HepG2 (cell line): ENCODE results near the gene TC2N. TPM values are rescaled to one million over a fixed set of nuclear protein-coding genes. Genes with fewer than 3 reads are reported as not detected.

ENCODE experiments used
- ATAC-seq: fragments of 200-7000 bp; cut with Tn5 transposase; 3 replicates; pipeline ENCODE4 v1.9.1; 2020; ENCODE audit warnings: mild to moderate bottlenecking, moderate library complexity
- BruUV-seq: library from RNA; stranded (reverse); fragments of 400-500 nt; replicated peaks from 2 replicates; lab custom pipeline; 2021; lab: Mats Ljungman, UMichigan
- CTCF ChIA-PET: fragments of 300-600 bp; formaldehyde crosslinking; extraction: SDS; loops from one replicate; lab custom pipeline; 2021; ENCODE audit warnings: low total read pairs, inconsistent platforms, low intra/inter-chr PET ratio; lab: Yijun Ruan, JAX
- POLR2A ChIA-PET: fragments of 350-600 bp; sonication (Branson Sonifier 250); formaldehyde crosslinking; loops from one replicate; lab custom pipeline; 2020; ENCODE audit warnings: antibody characterized with exemption, inconsistent platforms; lab: Yijun Ruan, JAX
- DNase-seq: peaks from one replicate; pipeline ENCODE4 v3.0.0-alpha.2; 2015; ENCODE audit warnings: low spot score
- FAIRE-seq: peaks from 3 replicates; lab custom pipeline; 2011; peaks lifted over from hg19 to GRCh38; lab: Jason Lieb, UNC
- H2AFZ ChIP-seq: one replicate; pipeline ENCODE4 v1.6.1; 2011; ENCODE audit warnings: low read length, inconsistent platforms
- H3K27ac ChIP-seq: fragments of 300-600 bp; 3 replicates; pipeline ENCODE4 v1.8.0; 2011; ENCODE audit warnings: mixed run types, mild to moderate bottlenecking, mixed read lengths, low read length, inconsistent platforms; ENCODE audit not compliant: insufficient read depth; ENCODE audit errors: extremely low read length
- H3K27me3 ChIP-seq, 2 experiments: fragments of 200-600 bp in 1 of 2; 2 replicates in 1 of 2; 3 replicates in 1 of 2; pipeline versions ENCODE4 v1.6.0 to v1.8.0; 2011; ENCODE audit warnings: low read length in 2 of 2, mild to moderate bottlenecking in 2 of 2, moderate library complexity in 2 of 2, inconsistent platforms in 1 of 2; ENCODE audit not compliant: insufficient read depth in 2 of 2, control insufficient read depth in 1 of 2
- H3K36me3 ChIP-seq, 2 experiments: fragments of 200-600 bp in 1 of 2; replicated peaks in 1 of 2; 2 replicates in 1 of 2; 3 replicates in 1 of 2; pipeline versions ENCODE4 v1.5.1 to v1.8.0; 2011; ENCODE audit warnings: low read length in 2 of 2, inconsistent platforms in 1 of 2; ENCODE audit not compliant: insufficient read depth in 2 of 2, control insufficient read depth in 1 of 2
- H3K4me1 ChIP-seq: 2 replicates; pipeline ENCODE4 v1.5.1; 2012; ENCODE audit warnings: low read length, inconsistent platforms; ENCODE audit not compliant: insufficient read depth
- H3K4me2 ChIP-seq: 2 replicates; pipeline ENCODE4 v1.6.0; 2011; ENCODE audit warnings: low read depth, low read length, inconsistent platforms
- H3K4me3 ChIP-seq, 3 experiments: fragments of 200-600 bp in 1 of 3; sonication (generic), shearing (Covaris generic) in 1 of 3; replicated peaks in 1 of 3; 2 replicates each; pipeline ENCODE4 v1.5.1; 2011 to 2016; ENCODE audit warnings: low read length in 3 of 3, inconsistent platforms in 2 of 3, low read depth in 2 of 3, mild to moderate bottlenecking in 2 of 3, control low read depth in 1 of 3, mixed read lengths in 1 of 3; ENCODE audit not compliant: insufficient read depth in 1 of 3
- H3K79me2 ChIP-seq: one replicate; pipeline ENCODE4 v1.6.1; 2011; ENCODE audit warnings: low read length, inconsistent platforms; ENCODE audit not compliant: insufficient read depth
- H3K9ac ChIP-seq: 2 replicates; pipeline ENCODE4 v1.6.0; 2011; ENCODE audit warnings: mild to moderate bottlenecking, low read depth, low read length, inconsistent platforms; ENCODE audit not compliant: insufficient read depth
- H3K9me3 ChIP-seq: 2 replicates; pipeline ENCODE4 v1.5.1; 2012; ENCODE audit warnings: mild to moderate bottlenecking, low read length
- H4K20me1 ChIP-seq: 2 replicates; pipeline ENCODE4 v1.6.0; 2011; ENCODE audit warnings: inconsistent platforms, mild to moderate bottlenecking, low read length, moderate library complexity; ENCODE audit not compliant: insufficient read depth
- ARNT2 ChIP-seq: sonication (generic); formaldehyde crosslinking; IDR thresholded peaks from 2 replicates; pipeline ENCODE4 v1.8.0; 2022; ENCODE audit warnings: mild to moderate bottlenecking, low read depth, missing genetic modification reagents, moderate library complexity
- HOXA9 ChIP-seq: sonication (generic); formaldehyde crosslinking; IDR thresholded peaks from 2 replicates; pipeline ENCODE4 v1.8.1; 2022; ENCODE audit warnings: missing genetic modification reagents, mild to moderate bottlenecking, moderate library complexity, borderline replicate concordance
- MAF1 ChIP-seq: sonication (generic); formaldehyde crosslinking; IDR thresholded peaks from 2 replicates; pipeline ENCODE4 v1.5.0; 2020; ENCODE audit warnings: missing genetic modification reagents, borderline replicate concordance
- NBN ChIP-seq: fragments of 450-650 bp; conservative IDR thresholded peaks from 2 replicates; pipeline ENCODE4 v1.6.1; 2017
- SMYD3 ChIP-seq: sonication (generic); formaldehyde crosslinking; IDR thresholded peaks from 2 replicates; pipeline ENCODE4 v1.8.1; 2023; ENCODE audit warnings: mild to moderate bottlenecking, missing genetic modification reagents
- ZMYM3 ChIP-seq: sonication (generic); formaldehyde crosslinking; IDR thresholded peaks from 2 replicates; pipeline ENCODE4 v1.5.1; 2020; ENCODE audit warnings: mild to moderate bottlenecking, missing genetic modification reagents
- ZNF232 ChIP-seq: sonication (generic); formaldehyde crosslinking; IDR thresholded peaks from 2 replicates; pipeline ENCODE4 v1.4.0; 2020; ENCODE audit warnings: missing genetic modification reagents, borderline replicate concordance
- ZNF557 ChIP-seq: sonication (generic); formaldehyde crosslinking; IDR thresholded peaks from 2 replicates; pipeline ENCODE4 v1.4.0; 2020; ENCODE audit warnings: missing genetic modification reagents
- WGBS: methylation state at CpG from one replicate; pipeline ENCODE4 v1.1.6; 2017; ENCODE audit warnings: low lambda C conversion rate; 5-methylcytosine and 5-hydroxymethylcytosine counted together
- in situ Hi-C: cut with HindIII; loops from 2 replicates; pipeline ENCODE4 v1.10.0; 2017; ENCODE audit warnings: low pct_unique_long_range_greater_than_20kb; ENCODE audit not compliant: extremely low pct_ligation_motif_present
- intact Hi-C: fragments of 100-400 bp; cut with micrococcal nuclease; formaldehyde crosslinking; loops from one replicate; pipeline ENCODE4 v1.10.0; 2022; ENCODE audit not compliant: unreplicated experiment
- polyA plus RNA-seq, 8 experiments: library from polyadenylated mRNA; depleted of rRNA in 3 of 8; stranded (reverse) in 7 of 8; unstranded in 1 of 8; fragments of >200 nt; fragmentation: Illumina TruSeq in 4 of 8; extraction: Trizol in 4 of 8; gene quantifications; 2 replicates each; pipeline versions ENCODE4 v1.2.1 to v1.2.3, GENCODE V29; 2011 to 2016; ENCODE audit warnings: low read depth in 4 of 8, missing spikeins in 1 of 8, mixed read lengths in 1 of 8; ENCODE audit not compliant: insufficient read depth in 1 of 8
- total RNA-seq, 5 experiments: library from RNA; depleted of rRNA; stranded (reverse); fragments of >200 nt; fragmentation: Illumina TruSeq; extraction: Trizol; gene quantifications; 2 replicates each; pipeline ENCODE4 v1.2.3, GENCODE V29; 2016; ENCODE audit warnings: low read depth in 1 of 5

The TC2N gene
- total and polyA plus RNA-seq, 2 of the 13 experiments (the other 11 are each of a cell fraction or from before 2014, with no cell fraction given), result 0.03 TPM; not detected in 1

GRCh38 chr14:91754185-91754584 is 113.2 kb downstream of the TC2N start:
- no peaks in the 10 kb centered on the region for H3K36me3 ChIP-seq
- TF ChIP-seq MAF1 (CRISPR knock-in tag), result no peak
- no peak for TF ChIP-seq NBN
- TF ChIP-seq HOXA9 (CRISPR knock-in tag), result no peak
- TF ChIP-seq SMYD3 (CRISPR knock-in tag), result no peak
- TF ChIP-seq, all 625 proteins: peak for 0
- DNase-seq (no peak), ATAC-seq (no peak), FAIRE-seq (no peak)
- Histone ChIP-seq H3K4me1 (peaks cover 26% of the 10 kb centered on the region), H2AFZ (no peak overlapping the region), H3K27ac (no peak overlapping the region), H3K4me2 (no peak overlapping the region), H3K27me3 (no peaks in the 10 kb centered on the region), H3K4me3 (no peak overlapping the region), H3K79me2 (no peaks in the 10 kb centered on the region), H3K9me3 (no peaks in the 10 kb centered on the region), H3K9ac (no peak overlapping the region), H4K20me1 (no peaks in the 10 kb centered on the region)
- CTCF ChIA-PET, result no interaction called here
- BruUV-seq, result no TSS peak
- in situ Hi-C loops, result no loop called here
- intact Hi-C loops, result no loop called here
- 93% methylated on average over 1 of the region's 1 CpG for WGBS
- POLR2A ChIA-PET, result no interaction called here

GRCh38 chr14:91753501-91754128 is 113.7 kb downstream of the TC2N start:
- Histone ChIP-seq H4K20me1 (no peaks in the 10 kb centered on the region), H3K27ac (no peak overlapping the region), H3K9ac (no peak overlapping the region), H3K4me2 (no peak overlapping the region), H3K27me3 (no peaks in the 10 kb centered on the region), H3K79me2 (no peaks in the 10 kb centered on the region), H3K36me3 (no peaks in the 10 kb centered on the region), H3K4me3 (no peak overlapping the region), H3K4me1 (peaks cover 26% of the 10 kb centered on the region), H2AFZ (no peak overlapping the region), H3K9me3 (no peaks in the 10 kb centered on the region)
- in situ Hi-C loops, result no loop called here
- WGBS, result 74% methylated on average over 4 of the region's 4 CpGs
- intact Hi-C loops, result no loop called here
- no TSS peak for BruUV-seq
- no peak for ATAC-seq
- no peak for TF ChIP-seq ZNF557 (CRISPR knock-in tag)
- TF ChIP-seq ARNT2 (CRISPR knock-in tag), result no peak
- TF ChIP-seq ZMYM3 (CRISPR knock-in tag), result no peak
- no peak for TF ChIP-seq ZNF232 (CRISPR knock-in tag)
- no peak for FAIRE-seq
- ChIA-PET CTCF (no interaction called here), POLR2A (no interaction called here)
- no peak for DNase-seq
